HG02885 (cell line): Measurements from ENCODE around the gene NLGN4Y.

Source experiments
- ATAC-seq: cut with Tn5 transposase; IDR thresholded peaks from one replicate; pipeline ENCODE4 v1.9.1; 2021; ENCODE audit warnings: mild to moderate bottlenecking; ENCODE audit not compliant: unreplicated experiment, poor library complexity

The NLGN4Y gene

DNA sequence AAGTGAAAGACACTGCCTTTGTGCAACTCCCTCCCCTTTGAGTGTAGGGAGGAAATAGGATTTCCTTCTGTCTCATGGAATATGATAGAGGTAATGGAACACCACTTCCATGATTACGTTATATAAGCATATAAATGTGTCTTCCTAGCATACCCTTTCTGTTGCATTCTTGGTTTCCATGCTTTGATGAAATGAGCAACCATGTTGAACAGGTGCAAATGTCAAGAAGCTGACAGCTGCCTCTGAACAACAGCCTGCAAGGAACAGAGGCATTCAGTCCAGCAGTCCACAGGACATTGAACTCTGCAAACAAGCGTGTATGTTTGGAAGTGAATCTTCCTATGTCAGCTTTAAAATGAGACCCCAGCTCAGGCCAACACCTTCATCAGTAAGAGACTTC, 117.5 kb downstream of the NLGN4Y start:
- ATAC-seq: no peak

DNA sequence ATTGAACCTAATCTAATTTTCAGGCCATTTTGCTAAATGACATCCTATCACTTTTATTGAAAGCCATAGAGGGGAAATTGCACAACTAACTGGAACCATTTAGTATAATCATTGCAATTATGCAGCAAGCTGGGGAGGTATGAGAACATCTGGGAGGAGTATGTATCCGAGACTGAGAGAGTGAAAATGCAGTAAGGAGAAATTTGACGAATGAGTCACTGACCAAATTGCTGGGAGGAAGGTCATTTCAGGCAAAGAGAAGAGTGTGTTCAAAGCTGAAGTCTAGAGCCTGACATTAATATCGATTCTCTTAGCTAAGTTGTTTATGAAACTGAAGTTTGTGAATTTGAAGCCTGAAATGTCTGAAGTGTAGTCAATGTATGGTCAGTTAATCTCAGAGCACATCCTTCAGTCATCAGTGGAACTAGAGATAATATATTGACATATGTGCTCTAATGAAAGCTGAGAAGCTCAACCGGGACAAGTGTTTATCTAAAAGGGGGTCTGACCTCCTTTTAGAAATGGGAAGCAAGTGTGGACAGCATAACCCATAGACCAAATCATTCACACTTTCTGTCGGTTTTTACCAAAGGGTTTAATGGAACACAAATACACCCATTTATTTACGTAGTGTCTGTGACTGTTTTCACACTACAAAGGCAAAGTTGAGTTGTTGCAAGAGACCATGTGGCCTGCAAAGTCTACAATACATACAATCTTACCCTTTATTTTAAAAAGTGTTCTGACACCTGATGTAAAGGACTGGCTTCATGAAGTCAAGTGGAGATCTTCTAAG, 120.0 kb downstream of the NLGN4Y start:
- ATAC-seq: no peak

DNA sequence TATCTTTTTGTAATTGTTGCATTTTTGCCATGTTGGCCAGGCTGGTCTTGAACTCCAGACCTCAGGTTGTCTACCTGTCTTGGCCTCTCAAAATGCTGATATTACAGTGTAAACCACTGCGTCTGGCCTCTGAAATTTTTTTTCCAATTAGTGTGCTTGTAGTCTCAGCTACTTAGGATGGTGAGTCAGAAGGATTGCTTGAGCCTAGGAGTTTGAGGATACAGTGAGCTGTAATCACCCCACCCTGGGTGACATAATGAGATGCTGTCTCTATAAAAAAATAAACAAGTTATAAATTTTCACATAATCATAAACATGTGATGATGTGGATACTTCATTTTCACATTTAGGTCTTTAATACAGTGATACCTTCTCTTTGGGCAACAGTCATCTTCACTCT, 154.9 kb downstream of the NLGN4Y start:
- no peak for ATAC-seq

DNA sequence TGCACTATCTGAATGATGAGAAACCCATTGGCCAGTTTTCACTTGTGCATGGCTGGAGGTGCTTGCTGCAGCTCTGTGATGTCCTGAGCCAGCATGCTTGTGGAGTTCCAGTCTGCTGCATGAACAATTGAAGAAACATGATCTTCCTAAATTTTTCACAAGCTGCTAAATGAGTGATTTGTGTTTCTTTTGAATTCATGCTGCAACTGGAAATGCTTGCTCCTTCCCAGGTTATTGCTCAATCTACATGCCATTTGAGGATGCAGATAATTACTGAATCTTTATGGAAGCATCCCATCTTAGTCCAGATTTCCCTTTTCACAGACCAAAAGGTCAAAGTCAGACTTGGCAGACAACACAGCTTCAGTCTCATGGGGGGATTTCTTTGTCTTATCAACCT, 170.2 kb downstream of the NLGN4Y start:
- ATAC-seq: no peak

DNA sequence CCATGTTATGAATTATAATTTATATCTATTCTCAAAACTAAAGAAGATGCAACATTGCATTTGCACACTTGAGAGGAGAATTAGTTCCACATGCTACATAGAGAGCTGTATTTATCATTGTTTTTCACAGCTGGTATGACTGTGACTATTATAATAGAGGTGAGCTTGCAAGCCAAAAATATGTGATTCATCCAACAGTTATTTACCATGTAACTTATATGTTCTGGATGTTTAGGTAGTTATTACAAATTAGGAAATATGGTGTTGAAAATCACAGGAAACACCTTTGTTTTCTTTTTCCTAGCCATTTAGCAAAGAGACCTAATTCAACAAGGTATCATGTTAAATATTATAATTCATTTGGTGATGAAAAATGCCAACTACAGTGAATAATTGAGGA, 183.8 kb downstream of the NLGN4Y start:
- ATAC-seq: no peak

DNA sequence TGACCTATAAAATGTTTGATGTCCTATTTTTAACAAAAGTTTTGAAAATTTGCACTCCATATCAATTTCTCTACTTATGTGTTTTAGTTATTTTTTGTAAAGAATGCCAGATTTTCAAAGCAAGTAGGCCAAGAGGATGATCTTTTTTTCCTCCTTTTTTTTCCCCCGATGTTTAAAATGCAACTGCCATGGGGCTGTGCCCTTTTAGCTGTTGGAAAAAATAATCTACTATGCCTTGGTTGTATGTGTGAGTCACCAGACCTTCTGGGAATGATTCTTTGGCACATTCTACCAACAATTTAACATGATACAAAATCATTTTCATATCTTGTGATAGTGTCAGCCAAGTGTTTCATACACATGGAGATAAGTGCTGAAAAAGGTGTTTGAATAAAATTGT, 217.3 kb downstream of the NLGN4Y start:
- no peak for ATAC-seq

DNA sequence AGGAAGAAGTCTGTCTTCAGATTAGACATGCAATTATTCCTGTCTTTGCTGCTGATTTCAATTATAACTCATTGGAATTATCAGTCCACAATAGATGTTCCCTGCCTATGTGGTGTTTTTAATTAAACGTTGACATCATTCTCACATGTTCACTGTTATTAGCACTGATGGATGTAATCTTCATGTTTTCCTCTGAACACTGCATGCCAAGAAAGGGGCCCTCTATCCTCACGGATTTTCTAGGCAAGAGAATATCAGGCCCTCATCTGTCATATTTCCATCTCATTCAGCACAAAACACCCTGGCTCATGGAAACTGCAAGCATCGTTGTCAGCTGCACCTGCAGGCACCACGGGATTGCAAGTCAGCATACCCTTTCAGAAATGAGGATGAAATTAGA, 224.0 kb downstream of the NLGN4Y start:
- ATAC-seq: no peak

DNA sequence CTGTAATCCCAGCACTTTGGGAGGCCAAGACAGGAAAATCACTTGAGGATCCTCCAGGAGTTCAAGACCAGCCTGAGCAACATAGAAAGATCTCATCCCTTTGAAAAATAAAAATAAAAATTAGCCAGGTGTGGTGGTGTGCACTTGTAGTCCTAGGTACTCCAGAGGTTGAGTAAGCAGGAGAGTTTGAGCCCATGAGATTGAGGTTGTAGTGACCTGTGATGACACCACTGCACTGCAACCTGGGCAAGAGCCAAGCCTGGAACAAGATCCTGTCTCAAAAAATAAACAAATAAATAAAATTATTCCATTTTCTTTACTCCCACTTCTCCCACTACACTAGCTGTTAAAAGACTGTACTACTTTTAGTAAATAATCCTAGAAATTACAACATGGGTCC, 231.2 kb downstream of the NLGN4Y start:
- ATAC-seq: no peak

DNA sequence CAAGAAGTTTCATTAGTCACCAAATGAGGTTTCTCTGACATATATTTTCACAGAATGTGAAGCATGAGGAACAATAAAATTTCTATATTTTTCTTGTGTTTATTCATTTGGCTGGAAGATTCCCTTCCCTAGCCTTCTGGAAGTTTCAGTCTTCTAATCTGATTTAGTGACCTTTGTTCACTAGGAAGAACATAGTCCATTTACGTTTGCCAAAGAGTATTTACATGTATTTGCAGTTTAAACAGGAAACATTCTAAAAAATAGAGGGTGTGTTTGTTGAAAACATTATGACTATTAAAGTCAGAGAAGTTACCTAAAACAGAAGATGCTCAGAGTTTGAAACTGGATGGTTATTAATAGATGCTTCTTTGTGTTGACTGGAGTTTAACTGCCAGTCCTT, 238.6 kb downstream of the NLGN4Y start:
- no peak for ATAC-seq

DNA sequence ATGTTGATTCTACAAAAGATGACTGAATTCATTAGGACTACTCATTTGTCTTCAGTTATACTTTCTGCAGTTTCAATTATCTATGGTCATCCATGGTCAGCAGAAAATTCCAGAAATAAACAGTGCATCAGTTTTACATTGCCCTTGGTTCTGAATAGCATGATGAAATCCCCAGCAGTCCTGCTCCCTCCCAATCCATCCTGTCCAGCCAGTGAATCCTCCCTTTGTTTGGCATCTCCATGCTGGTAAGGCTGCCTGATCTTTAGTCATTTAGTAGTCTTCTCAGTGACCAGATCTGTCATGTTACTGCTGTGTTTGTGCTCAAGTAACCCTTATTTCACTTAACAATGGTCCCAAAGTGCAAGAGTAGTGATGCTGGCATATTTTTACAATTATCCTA, 239.3 kb downstream of the NLGN4Y start:
- ATAC-seq: no peak

DNA sequence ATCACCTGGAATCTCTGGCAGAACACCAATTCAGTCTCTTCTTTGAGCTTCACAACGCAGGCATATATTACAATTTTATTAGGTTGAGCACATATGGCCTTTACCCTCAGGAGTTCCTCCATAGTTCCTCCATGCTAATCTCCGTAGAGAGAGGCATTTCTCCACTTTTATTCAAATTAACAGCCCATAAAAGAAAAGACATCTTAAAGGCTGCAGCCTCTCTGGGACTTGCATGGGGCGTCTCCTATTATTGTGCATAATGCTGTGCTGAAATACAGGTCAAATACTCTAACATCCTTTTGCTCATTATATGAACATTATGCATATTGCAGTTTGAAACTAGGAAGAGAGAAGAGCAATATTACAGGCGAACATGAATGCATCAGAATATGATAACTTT, 253.9 kb downstream of the NLGN4Y start:
- no peak for ATAC-seq

DNA sequence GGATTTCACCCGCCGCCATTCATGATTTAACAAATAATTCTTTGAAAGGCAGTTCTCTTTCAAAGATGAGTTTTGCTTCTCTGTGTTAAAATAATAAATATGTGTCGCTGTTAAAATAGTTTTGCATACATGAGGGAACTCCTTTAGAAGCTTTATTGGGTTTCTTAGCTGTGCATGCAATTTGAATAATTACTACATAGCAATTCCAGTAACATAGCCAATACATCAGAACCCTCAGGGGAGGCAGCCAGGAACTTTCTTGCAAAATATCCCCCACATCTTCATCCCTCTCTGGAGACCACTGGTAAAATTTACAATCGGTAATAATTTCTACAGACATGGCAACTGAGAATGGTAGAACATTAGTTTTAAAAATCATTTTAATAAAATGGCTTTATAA, 268.8 kb downstream of the NLGN4Y start:
- ATAC-seq: no peak

DNA sequence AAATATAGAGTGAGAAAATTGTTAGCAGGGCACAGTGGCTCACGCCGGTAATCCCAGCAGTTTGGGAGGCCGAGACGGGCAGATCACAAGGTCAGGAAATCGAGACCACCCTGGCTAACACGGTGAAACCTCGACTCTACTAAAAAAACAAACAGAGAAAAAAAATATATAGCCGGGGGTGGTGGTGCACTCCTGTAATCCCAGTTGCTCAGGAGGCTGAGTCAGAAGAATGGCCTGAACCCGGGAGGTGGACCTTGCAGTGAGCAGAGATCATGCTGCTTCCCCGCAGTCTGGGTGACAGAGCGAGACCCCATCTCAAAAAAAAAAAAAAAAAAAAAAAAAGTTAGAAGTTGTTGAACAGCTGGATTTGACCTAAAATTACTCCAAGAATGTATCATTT, 269.3 kb downstream of the NLGN4Y start:
- ATAC-seq: no peak

DNA sequence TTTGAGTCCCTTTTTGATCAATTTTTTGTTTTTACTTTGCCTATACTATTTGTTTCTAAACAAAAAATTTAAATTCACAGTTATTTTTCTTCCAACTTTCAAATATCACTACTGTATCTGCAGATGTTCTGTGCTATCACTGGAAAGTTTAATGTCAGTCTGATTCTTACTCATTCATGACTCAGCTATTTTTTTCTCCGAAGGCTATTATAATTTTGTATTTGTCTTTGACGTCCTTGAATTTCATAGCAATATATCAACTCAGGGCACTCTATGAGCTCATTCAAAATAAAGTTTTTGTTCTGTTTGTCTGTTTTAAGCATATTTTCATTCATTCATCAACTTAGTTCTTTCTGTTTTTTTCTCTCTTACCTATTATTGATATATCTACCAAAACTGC, 273.7 kb downstream of the NLGN4Y start:
- no peak for ATAC-seq

DNA sequence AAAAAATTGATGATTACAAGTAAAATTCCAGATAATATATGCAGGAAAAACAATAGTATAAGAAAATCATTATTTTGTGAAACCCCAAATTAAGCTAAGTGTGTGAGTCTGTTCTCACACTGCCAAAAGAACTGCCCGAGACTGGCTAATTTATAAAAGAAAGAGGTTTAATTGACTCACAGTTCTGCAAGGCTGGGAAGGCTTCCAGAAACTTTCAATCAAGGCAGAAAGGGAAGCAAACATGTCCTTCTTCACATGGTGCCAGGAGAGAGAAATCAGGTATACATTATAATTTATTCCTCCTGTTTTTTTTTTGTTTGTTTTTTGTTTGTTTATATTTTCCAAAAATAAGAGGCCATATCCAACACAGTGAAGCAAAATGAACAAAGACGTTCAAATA, 276.8 kb downstream of the NLGN4Y start:
- ATAC-seq: no peak

DNA sequence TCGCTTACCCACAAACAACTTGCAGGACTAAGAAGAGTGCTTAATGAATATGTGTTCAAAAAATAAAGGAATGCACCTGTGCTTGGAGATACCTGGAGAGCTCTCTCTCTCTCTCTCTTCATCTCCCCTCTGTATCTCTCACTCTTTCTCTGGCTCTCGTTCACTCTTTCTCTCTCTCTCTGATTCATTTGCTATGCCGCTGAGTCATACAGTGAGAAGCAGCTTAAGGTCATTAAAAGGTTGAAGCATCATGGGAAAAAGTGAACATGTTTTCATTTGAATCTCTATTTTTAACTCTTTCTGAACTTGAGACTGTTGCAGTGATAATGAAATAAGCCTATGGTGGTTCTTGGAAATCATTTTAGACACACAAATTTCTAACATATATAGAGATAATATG, 277.8 kb downstream of the NLGN4Y start:
- ATAC-seq: no peak

DNA sequence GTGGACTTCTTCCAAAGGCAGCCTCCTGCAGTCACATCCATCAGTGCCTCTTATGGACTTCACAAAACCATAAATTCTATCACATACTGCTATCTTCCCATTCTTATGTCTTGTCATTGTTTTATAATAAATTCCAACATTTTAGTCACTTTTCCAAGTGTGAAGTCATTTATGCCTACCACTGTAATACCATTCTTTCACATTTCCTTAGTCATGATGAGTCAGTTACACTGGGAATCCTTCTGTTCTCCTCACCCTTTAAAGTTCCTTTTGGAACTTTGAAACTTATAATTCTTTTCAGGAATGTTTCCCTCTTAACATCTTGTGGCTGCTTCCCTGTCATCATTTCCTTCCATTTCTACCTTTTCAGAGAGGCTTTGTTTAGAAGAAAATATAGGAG, 279.7 kb downstream of the NLGN4Y start:
- ATAC-seq: no peak

DNA sequence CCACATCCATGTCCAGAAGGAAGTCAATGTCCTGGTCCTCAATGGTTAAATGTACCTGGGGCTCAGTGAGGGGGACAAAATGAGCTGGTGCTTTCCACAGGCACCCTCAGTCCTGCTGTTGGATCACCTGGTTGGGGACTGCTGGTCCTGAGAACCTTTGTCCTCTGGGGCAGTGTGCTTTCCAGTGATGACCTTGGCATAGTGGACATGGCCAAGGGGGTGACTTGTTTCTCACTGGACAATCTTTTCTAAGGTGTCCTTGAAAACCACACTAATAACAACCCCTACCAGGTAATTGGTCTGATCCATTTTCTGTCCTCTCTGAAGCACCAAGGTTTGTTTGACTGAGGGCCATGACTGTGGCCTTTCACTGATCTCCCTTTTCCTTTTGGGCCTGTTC, 294.1 kb downstream of the NLGN4Y start:
- no peak for ATAC-seq

DNA sequence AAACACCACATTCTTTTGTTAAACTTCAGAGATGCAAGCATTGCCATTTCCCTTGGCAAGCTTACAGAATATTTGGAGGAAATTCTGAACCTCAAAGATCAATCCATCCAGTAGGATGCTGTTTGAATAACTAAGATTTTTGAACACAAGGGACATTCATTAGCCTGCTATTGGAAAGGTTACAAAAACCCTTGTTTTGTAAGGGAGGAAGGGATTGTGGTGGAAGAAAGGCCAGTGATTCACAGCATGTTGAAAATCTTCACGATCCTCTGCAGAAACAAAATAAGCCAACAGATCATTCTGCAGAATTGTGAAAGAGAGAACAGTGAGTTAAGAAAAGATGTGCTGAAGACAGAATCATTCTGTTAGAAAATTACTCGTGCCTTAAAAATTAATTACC, 297.9 kb downstream of the NLGN4Y start:
- no peak for ATAC-seq

DNA sequence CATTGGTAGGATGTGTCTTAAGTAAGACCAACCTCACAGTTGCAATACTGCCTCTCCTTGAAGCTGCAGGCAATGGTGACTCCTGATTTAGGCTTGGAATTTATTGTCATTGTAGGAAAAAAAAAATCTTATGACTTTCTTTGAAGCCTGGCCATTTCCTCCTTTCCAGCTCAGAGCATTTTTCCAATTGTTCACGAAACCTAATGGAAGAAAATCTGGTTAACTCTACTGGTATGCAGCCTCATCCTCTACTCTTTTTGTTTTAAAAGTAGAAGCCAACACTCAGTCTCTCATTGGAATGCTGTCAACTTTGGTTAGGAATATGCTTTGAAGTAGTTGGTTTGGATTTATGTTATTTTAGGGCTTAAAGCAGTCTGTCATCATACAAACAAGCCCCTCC, 298.6 kb downstream of the NLGN4Y start:
- no peak for ATAC-seq

DNA sequence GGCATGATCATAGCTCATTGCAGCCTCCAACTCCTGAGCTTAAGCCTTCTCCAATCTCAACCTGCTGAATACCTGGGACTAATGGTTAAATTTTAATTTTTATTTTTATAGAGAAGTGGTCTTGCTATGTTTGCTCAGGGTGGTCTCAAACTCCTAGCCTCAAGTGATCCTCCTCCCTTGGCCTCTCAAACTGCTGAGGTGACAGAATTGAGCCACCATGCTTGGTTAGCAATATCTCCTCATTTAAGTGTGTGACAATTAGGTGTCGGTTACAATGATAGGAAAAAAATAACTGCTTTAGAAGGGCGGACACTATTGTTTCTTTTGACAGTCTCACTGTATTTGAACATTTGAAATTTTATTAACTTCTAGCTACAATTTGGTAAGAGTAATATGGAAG, 300.3 kb downstream of the NLGN4Y start:
- no peak for ATAC-seq

DNA sequence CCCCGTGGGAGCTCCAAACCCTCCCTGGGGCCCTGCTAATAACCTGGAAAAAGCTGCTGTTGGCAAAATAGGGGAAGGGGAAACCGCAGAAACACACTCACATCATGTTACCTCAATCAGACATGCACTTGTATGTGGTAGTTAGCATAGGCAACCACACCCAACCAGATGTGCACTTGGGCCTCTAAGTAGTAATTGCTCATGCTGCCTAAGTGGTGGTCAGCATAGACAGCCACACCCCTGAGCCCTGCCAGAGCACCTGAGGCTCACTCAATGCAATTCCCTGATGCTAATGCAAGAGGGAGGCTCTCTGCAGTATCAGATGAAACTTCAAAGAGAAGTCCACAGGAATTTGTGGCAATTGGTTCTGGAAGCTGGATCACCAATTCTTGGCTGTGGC, 301.4 kb downstream of the NLGN4Y start:
- no peak for ATAC-seq

DNA sequence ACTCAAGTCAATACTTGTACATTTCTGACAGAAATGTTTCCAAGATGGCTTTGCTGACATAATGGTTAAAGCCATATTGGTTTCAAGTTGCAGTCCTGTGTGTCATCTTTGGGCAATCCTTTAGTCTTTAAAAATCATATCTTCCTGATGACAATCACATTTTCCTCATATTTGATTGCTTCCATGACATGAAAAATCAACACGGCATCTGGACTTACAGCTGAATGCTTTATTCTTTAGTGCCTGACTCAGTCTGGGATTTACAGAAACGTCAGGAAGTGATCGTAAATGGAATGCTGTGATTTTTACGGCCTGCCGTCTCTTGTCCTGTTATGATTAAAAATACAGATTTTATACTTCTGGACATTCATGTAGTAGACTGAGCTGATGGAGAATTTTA, 304.2 kb downstream of the NLGN4Y start:
- ATAC-seq: no peak
